ENCODE measurements around the gene NSL1. TPM values are rescaled to one million over a fixed set of nuclear protein-coding genes. Genes with fewer than 3 reads are reported as not detected.
A peak's percentile ranks its signal among the peaks of the same experiment; 100 is the strongest.

NSL1 gene
- total RNA-seq, 1 donor from 2014 or later, result 33.0 TPM

GRCh38 chr1:212699625-212700222 lies 91.9 kb downstream of the NSL1 start, which contains the start of gene BATF3:
Gene BATF3, minus strand, starts transcription at chr1:212699840. Its CDS starts 78 bp downstream, at chr1:212699762.
- no peak for TF ChIP-seq CTCF (IDR thresholded peaks at IDR 0.05; ENCODE audit: unreplicated experiment)
- H3K27ac Mint-ChIP-seq (ENCODE audit: unreplicated experiment), result no peak within 1 kb of the TSS
- peaks cover 17% of the 10 kb centered on the region for H3K27me3 Mint-ChIP-seq (ENCODE audit: unreplicated experiment)
- peak; percentile 14 for DNase-seq (ENCODE audit: low spot score)
- H3K4me1 Mint-ChIP-seq (ENCODE audit: unreplicated experiment), result peaks cover 10% of the 10 kb centered on the region
- no peaks in the 10 kb centered on the region for H3K9me3 Mint-ChIP-seq (ENCODE audit: unreplicated experiment)
- H3K36me3 Mint-ChIP-seq (ENCODE audit: low read depth, unreplicated experiment), result peaks cover 5% of the 10 kb centered on the region
- H3K4me3 Mint-ChIP-seq (ENCODE audit: unreplicated experiment), result peak within 1 kb of the TSS; percentile 72

- Mint-ChIP-seq H3K27ac (ENCODE audit: unreplicated experiment) (no peak overlapping the region), H3K4me1 (ENCODE audit: unreplicated experiment) (peaks cover 11% of the 10 kb centered on the region), H3K36me3 (ENCODE audit: low read depth, unreplicated experiment) (peaks cover 5% of the 10 kb centered on the region), H3K4me3 (ENCODE audit: unreplicated experiment) (peak overlapping the region; percentile 65), H3K27me3 (ENCODE audit: unreplicated experiment) (peaks cover 17% of the 10 kb centered on the region), H3K9me3 (ENCODE audit: unreplicated experiment) (no peaks in the 10 kb centered on the region)
- DNase-seq (ENCODE audit: low spot score), result peak; percentile 62
- peak; percentile 52 for TF ChIP-seq CTCF (IDR thresholded peaks at IDR 0.05; ENCODE audit: unreplicated experiment)
These were observed 92.4 kb downstream of the NSL1 start for GRCh38 chr1:212699104-212699624.

- Mint-ChIP-seq H3K4me1 (ENCODE audit: unreplicated experiment) (peaks cover 13% of the 10 kb centered on the region), H3K27me3 (ENCODE audit: unreplicated experiment) (peaks cover 17% of the 10 kb centered on the region), H3K4me3 (ENCODE audit: unreplicated experiment) (peak overlapping the region; percentile 72), H3K9me3 (ENCODE audit: unreplicated experiment) (no peaks in the 10 kb centered on the region), H3K27ac (ENCODE audit: unreplicated experiment) (no peak overlapping the region), H3K36me3 (ENCODE audit: low read depth, unreplicated experiment) (peaks cover 5% of the 10 kb centered on the region)
- no peak for TF ChIP-seq CTCF (IDR thresholded peaks at IDR 0.05; ENCODE audit: unreplicated experiment)
- DNase-seq (ENCODE audit: low spot score), result no peak
These were observed 93.0 kb downstream of the NSL1 start for GRCh38 chr1:212698467-212699103.

- H3K27ac Mint-ChIP-seq (ENCODE audit: unreplicated experiment), result no peak overlapping the region
- peaks cover 5% of the 10 kb centered on the region for H3K36me3 Mint-ChIP-seq (ENCODE audit: low read depth, unreplicated experiment)
- H3K4me1 Mint-ChIP-seq (ENCODE audit: unreplicated experiment), result peaks cover 13% of the 10 kb centered on the region
- H3K27me3 Mint-ChIP-seq (ENCODE audit: unreplicated experiment), result peaks cover 20% of the 10 kb centered on the region
- no peak for TF ChIP-seq CTCF (IDR thresholded peaks at IDR 0.05; ENCODE audit: unreplicated experiment)
- H3K4me3 Mint-ChIP-seq (ENCODE audit: unreplicated experiment), result no peak overlapping the region
- no peak for DNase-seq (ENCODE audit: low spot score)
- H3K9me3 Mint-ChIP-seq (ENCODE audit: unreplicated experiment), result no peaks in the 10 kb centered on the region
These were observed 94.8 kb downstream of the NSL1 start for GRCh38 chr1:212696721-212697331.
